ENCODE measurements around the gene MRAP2. TPM values are rescaled to one million over a fixed set of nuclear protein-coding genes. Genes with fewer than 3 reads are reported as not detected.
A peak's percentile ranks its signal among the peaks of the same experiment; 100 is the strongest.

The MRAP2 gene
- total RNA-seq, 1 experiment from 2014 or later = 0.07 TPM

- POLR2A ChIA-PET (ENCODE audit: unreplicated experiment) = no interaction called here
- Histone ChIP-seq H3K27ac (ENCODE audit: low read length) (no peak overlapping the region), H3K4me1 (ENCODE audit: insufficient read depth, low read length) (no peaks in the 10 kb centered on the region), H3K79me2 (ENCODE audit: low read length) (no peaks in the 10 kb centered on the region), H3K27me3 (ENCODE audit: low read length) (no peaks in the 10 kb centered on the region), H4K20me1 (ENCODE audit: low read length) (no peaks in the 10 kb centered on the region), H3K4me3 (ENCODE audit: low read length) (no peak overlapping the region), H3F3A (ENCODE audit: low read length, unreplicated experiment) (no peaks in the 10 kb centered on the region), H3K4me2 (ENCODE audit: low read length) (no peak overlapping the region), H3K9ac (ENCODE audit: low read length) (no peak overlapping the region), H3K9me3 (ENCODE audit: low read length) (no peaks in the 10 kb centered on the region), H3K9me2 (replicated peaks; ENCODE audit: low read length) (no peaks in the 10 kb centered on the region), H2AFZ (ENCODE audit: low read length) (no peak overlapping the region), H3K36me3 (ENCODE audit: low read depth, low read length) (no peaks in the 10 kb centered on the region)
- DNase-seq = no peak
- no TSS peak for BruUV-seq (replicated peaks)
- TF ChIP-seq, protein P1, sequence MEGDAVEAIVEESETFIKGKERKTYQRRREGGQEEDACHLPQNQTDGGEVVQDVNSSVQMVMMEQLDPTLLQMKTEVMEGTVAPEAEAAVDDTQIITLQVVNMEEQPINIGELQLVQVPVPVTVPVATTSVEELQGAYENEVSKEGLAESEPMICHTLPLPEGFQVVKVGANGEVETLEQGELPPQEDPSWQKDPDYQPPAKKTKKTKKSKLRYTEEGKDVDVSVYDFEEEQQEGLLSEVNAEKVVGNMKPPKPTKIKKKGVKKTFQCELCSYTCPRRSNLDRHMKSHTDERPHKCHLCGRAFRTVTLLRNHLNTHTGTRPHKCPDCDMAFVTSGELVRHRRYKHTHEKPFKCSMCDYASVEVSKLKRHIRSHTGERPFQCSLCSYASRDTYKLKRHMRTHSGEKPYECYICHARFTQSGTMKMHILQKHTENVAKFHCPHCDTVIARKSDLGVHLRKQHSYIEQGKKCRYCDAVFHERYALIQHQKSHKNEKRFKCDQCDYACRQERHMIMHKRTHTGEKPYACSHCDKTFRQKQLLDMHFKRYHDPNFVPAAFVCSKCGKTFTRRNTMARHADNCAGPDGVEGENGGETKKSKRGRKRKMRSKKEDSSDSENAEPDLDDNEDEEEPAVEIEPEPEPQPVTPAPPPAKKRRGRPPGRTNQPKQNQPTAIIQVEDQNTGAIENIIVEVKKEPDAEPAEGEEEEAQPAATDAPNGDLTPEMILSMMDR (conservative IDR thresholded peaks at IDR 0.05; ENCODE audit: low read depth, low read length) = no peak
- no peak for TF ChIP-seq EZH2 (IDR thresholded peaks at IDR 0.05; ENCODE audit: low read length, unreplicated experiment)
- CTCF ChIA-PET = no interaction called here
- intact Hi-C loops (cut with micrococcal nuclease) = no loop called here
- no peak for ATAC-seq
Measured at GRCh38 chr6:84016029-84016428, 17.5 kb upstream of the MRAP2 start.

DNA sequence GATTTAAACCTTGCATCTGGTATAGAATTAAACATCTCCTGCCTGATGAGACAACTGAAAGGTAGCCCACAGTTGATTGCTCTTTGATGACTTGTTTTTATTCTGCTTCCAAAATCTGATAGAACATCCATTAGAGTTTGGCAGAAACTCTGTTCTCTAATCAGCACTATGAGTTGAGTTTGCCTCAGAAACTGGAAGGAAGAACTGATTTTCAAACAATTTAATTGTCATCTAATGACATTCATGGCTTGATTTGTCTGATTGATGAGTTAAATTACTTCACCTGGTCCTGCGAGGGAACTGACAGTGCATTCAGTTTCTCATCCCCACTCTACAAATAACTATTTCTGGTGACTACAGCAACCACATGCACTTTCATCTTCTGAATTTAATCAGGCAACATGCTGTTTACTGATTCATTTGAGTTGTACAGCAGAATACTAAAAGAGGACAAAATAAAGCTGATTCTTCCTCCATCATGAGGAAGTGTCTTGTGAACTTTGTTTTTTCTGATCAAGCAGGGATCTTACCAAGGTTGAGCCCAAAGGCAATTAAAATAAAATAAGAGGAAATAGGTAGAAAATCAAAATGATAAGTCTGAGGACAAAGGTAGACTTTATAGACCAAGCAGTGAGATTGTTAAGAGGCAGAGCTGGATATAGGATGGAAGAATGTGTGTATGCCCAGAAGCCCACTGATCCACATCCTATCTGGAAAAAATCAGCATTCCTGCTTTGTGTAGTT lies 15.7 kb upstream of the MRAP2 start:
- H3K9me2 ChIP-seq (replicated peaks; ENCODE audit: low read length) = no peaks in the 10 kb centered on the region
- BruUV-seq (replicated peaks) = no TSS peak

DNA sequence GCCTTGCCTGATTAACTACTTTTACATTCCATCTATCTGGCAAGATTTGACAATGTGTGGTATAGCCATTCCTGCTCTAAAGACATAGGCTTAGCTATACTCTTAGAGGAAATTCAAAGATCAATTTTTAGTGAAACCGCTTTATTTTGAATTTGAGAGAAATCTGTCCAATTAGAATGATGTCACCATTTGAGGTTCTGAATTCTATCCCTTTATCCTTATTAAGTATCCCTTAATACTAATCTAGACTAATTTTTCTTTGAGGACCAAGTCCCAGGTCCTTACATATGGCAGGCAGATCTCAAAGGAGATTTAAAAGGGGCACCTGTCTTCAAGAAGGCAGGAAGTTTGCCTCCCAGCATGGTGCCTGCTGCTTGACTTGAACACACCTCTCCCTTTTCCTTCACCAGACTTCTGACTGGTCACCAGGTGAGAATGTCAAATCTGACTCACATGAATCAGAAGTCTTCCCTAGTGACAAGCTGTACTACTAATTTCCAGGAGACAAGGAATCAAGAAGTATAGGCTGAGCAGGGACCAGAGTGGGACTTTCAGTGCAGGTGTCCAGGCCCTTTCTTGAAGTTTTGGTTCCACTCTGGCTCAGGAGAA lies 15.0 kb upstream of the MRAP2 start:
- Histone ChIP-seq H3K36me3 (ENCODE audit: low read depth, low read length) (no peaks in the 10 kb centered on the region), H3K9me3 (ENCODE audit: low read length) (no peaks in the 10 kb centered on the region), H3F3A (ENCODE audit: low read length, unreplicated experiment) (no peaks in the 10 kb centered on the region), H4K20me1 (ENCODE audit: low read length) (no peaks in the 10 kb centered on the region), H2AFZ (ENCODE audit: low read length) (no peak overlapping the region), H3K27me3 (ENCODE audit: low read length) (no peaks in the 10 kb centered on the region), H3K9ac (ENCODE audit: low read length) (no peak overlapping the region), H3K79me2 (ENCODE audit: low read length) (no peaks in the 10 kb centered on the region), H3K4me1 (ENCODE audit: insufficient read depth, low read length) (no peaks in the 10 kb centered on the region), H3K27ac (ENCODE audit: low read length) (no peak overlapping the region), H3K4me3 (ENCODE audit: low read length) (no peak overlapping the region), H3K9me2 (replicated peaks; ENCODE audit: low read length) (no peaks in the 10 kb centered on the region), H3K4me2 (ENCODE audit: low read length) (no peak overlapping the region)
- DNase-seq (peak; percentile 27), ATAC-seq (no peak)
- TF ChIP-seq EZH2phosphoT487 (IDR thresholded peaks at IDR 0.05; ENCODE audit: borderline replicate concordance, low read length) (no peak), EZH2 (IDR thresholded peaks at IDR 0.05; ENCODE audit: low read length, unreplicated experiment) (no peak)
- TF ChIP-seq, protein P1 (conservative IDR thresholded peaks at IDR 0.05; ENCODE audit: low read depth, low read length) = no peak
- no TSS peak for BruUV-seq (replicated peaks)
- intact Hi-C loops (cut with micrococcal nuclease) = no loop called here
- CTCF ChIA-PET = no interaction called here
- POLR2A ChIA-PET (ENCODE audit: unreplicated experiment) = no interaction called here

More for the DNA sequence above, 15.7 kb upstream of the MRAP2 start:
- H3K27ac ChIP-seq (ENCODE audit: low read length) = no peak overlapping the region
- H4K20me1 ChIP-seq (ENCODE audit: low read length) = no peaks in the 10 kb centered on the region
- H3K36me3 ChIP-seq (ENCODE audit: low read depth, low read length) = no peaks in the 10 kb centered on the region
- no peak overlapping the region for H3K4me2 ChIP-seq (ENCODE audit: low read length)
- no peak overlapping the region for H3K9ac ChIP-seq (ENCODE audit: low read length)
- no peak overlapping the region for H2AFZ ChIP-seq (ENCODE audit: low read length)
- no peak for ATAC-seq
- H3K4me1 ChIP-seq (ENCODE audit: insufficient read depth, low read length) = no peaks in the 10 kb centered on the region
- CTCF ChIA-PET = no interaction called here
- no peak for TF ChIP-seq EZH2phosphoT487 (IDR thresholded peaks at IDR 0.05; ENCODE audit: borderline replicate concordance, low read length)
- TF ChIP-seq, protein P1 (conservative IDR thresholded peaks at IDR 0.05; ENCODE audit: low read depth, low read length) = no peak
- intact Hi-C loops (cut with micrococcal nuclease) = no loop called here
- H3K79me2 ChIP-seq (ENCODE audit: low read length) = no peaks in the 10 kb centered on the region
- no peaks in the 10 kb centered on the region for H3F3A ChIP-seq (ENCODE audit: low read length, unreplicated experiment)
- POLR2A ChIA-PET (ENCODE audit: unreplicated experiment) = no interaction called here
- no peak overlapping the region for H3K4me3 ChIP-seq (ENCODE audit: low read length)
- no peaks in the 10 kb centered on the region for H3K9me3 ChIP-seq (ENCODE audit: low read length)
- no peak for DNase-seq
- no peaks in the 10 kb centered on the region for H3K27me3 ChIP-seq (ENCODE audit: low read length)

All from PC-3 (cell line).